CD4-positive, CD25-positive, alpha-beta regulatory T cell (primary cell): ENCODE results near the gene ACBD3. TPM values are rescaled to one million over a fixed set of nuclear protein-coding genes. Genes with fewer than 3 reads are reported as not detected.

Source experiments
- ATAC-seq, 2 donors: fragments of 150-1000 bp; cut with Tn5 transposase; one replicate each; pipeline ENCODE4 v1.10.0; 2021; ENCODE audit warnings: low read depth in 2 of 2, moderate number of reproducible peaks in 2 of 2, moderate library complexity in 1 of 2
- DNase-seq, 3 donors: peaks; one replicate each; pipeline versions ENCODE4 v3.0.0 to v3.0.0-alpha.2; 2012 to 2022; ENCODE audit warnings: mixed read lengths in 1 of 3
- H3K27ac ChIP-seq: one replicate; pipeline ENCODE4 v1.7.0; 2013; ENCODE audit warnings: mild to moderate bottlenecking, low read length; ENCODE audit not compliant: insufficient read depth, poor library complexity, severe bottlenecking
- H3K27me3 ChIP-seq: one replicate; pipeline ENCODE4 v1.7.0; 2013; ENCODE audit warnings: low read length; ENCODE audit not compliant: control insufficient read depth, insufficient read depth
- H3K36me3 ChIP-seq: one replicate; pipeline ENCODE4 v1.7.0; 2013; ENCODE audit warnings: mild to moderate bottlenecking, low read length, moderate library complexity; ENCODE audit not compliant: control insufficient read depth, insufficient read depth
- H3K4me1 ChIP-seq: 2 replicates; pipeline ENCODE4 v1.7.0; 2013; ENCODE audit warnings: mild to moderate bottlenecking, low read length; ENCODE audit not compliant: insufficient read depth, control insufficient read depth, poor library complexity, severe bottlenecking
- H3K4me3 ChIP-seq: one replicate; pipeline ENCODE4 v1.7.0; 2013; ENCODE audit warnings: low read depth, mild to moderate bottlenecking, low read length, moderate library complexity
- H3K9me3 ChIP-seq, 2 experiments: 1 replicate in 1 of 2; 2 replicates in 1 of 2; pipeline ENCODE4 v1.7.0; 2013; ENCODE audit warnings: low read length in 2 of 2, mild to moderate bottlenecking in 1 of 2, moderate library complexity in 1 of 2; ENCODE audit not compliant: control insufficient read depth in 2 of 2
- H3K27ac Mint-ChIP-seq, 3 donors: one replicate each; pipeline ENCODE4 v1.8.0; 2020 to 2022; ENCODE audit warnings: mild to moderate bottlenecking in 3 of 3, mixed read lengths in 3 of 3, moderate library complexity in 2 of 3
- H3K27me3 Mint-ChIP-seq: one replicate; pipeline ENCODE4 v1.8.0; 2022; ENCODE audit warnings: mild to moderate bottlenecking, mixed read lengths
- H3K36me3 Mint-ChIP-seq: one replicate; pipeline ENCODE4 v1.8.0; 2020; ENCODE audit warnings: mixed read lengths
- H3K4me1 Mint-ChIP-seq, 4 donors: one replicate each; pipeline ENCODE4 v1.8.0; 2020 to 2022; ENCODE audit warnings: mixed read lengths in 4 of 4, mild to moderate bottlenecking in 1 of 4
- H3K4me3 Mint-ChIP-seq, 4 donors: one replicate each; pipeline ENCODE4 v1.8.0; 2020 to 2022; ENCODE audit warnings: mild to moderate bottlenecking in 4 of 4, mixed read lengths in 4 of 4, moderate library complexity in 3 of 4
- H3K9me3 Mint-ChIP-seq, 7 donors: one replicate each; pipeline ENCODE4 v1.8.0; 2020 to 2022; ENCODE audit warnings: mixed read lengths in 7 of 7, mild to moderate bottlenecking in 3 of 7, moderate library complexity in 2 of 7
- polyA plus RNA-seq, 4 donors: library from polyadenylated mRNA; unstranded; fragments of 300-500 nt; fragmentation: Illumina TruSeq; gene quantifications; one replicate each; pipeline ENCODE4 v1.2.3, GENCODE V29; 2021
- total RNA-seq: library from RNA; stranded (reverse); gene quantifications from one replicate; pipeline ENCODE4 v1.2.3, GENCODE V29; 2022

The ACBD3 gene
- total and polyA plus RNA-seq, 5 donors from 2014 or later: 14.7 to 29.6 (median 20.0) TPM

- no peak overlapping the region for H3K27ac Mint-ChIP-seq
- no peaks in the 10 kb centered on the region for H3K4me1 ChIP-seq
- H3K36me3 ChIP-seq: peaks cover 74% of the 10 kb centered on the region
- DNase-seq (no peak), ATAC-seq (no peak)
- no peak overlapping the region for H3K27ac ChIP-seq
- H3K4me3 ChIP-seq: no peak overlapping the region
- H3K4me1 Mint-ChIP-seq: peaks cover 0 to 15% (median 4%) of the 10 kb centered on the region in 4 donors
- peaks cover 44% of the 10 kb centered on the region for H3K36me3 Mint-ChIP-seq
- no peaks in the 10 kb centered on the region for H3K27me3 ChIP-seq
- H3K4me3 Mint-ChIP-seq: no peak overlapping the region
- no peaks in the 10 kb centered on the region for H3K27me3 Mint-ChIP-seq
- H3K9me3 ChIP-seq: no peaks in the 10 kb centered on the region
- no peaks in the 10 kb centered on the region for H3K9me3 Mint-ChIP-seq
Observed at GRCh38 chr1:226149806-226150205, 36.7 kb downstream of the ACBD3 start.

GRCh38 chr1:226148121-226148648 is 38.4 kb downstream of the ACBD3 start:
- no peaks in the 10 kb centered on the region for H3K9me3 ChIP-seq
- Mint-ChIP-seq H3K27ac (no peak overlapping the region), H3K4me3 (no peak overlapping the region), H3K36me3 (peaks cover 38% of the 10 kb centered on the region), H3K4me1 (peaks cover 0 to 6% (median 2%) of the 10 kb centered on the region in 4 donors), H3K27me3 (no peaks in the 10 kb centered on the region), H3K9me3 (no peaks in the 10 kb centered on the region)
- H3K27ac ChIP-seq: no peak overlapping the region
- no peak overlapping the region for H3K4me3 ChIP-seq
- ATAC-seq (no peak), DNase-seq (no peak)
- peaks cover 66% of the 10 kb centered on the region for H3K36me3 ChIP-seq
- no peaks in the 10 kb centered on the region for H3K4me1 ChIP-seq
- H3K27me3 ChIP-seq: no peaks in the 10 kb centered on the region

GRCh38 chr1:226144045-226144444 is 42.5 kb downstream of the ACBD3 start:
- no peak overlapping the region for H3K27ac Mint-ChIP-seq
- ATAC-seq: no peak
- H3K9me3 ChIP-seq: no peaks in the 10 kb centered on the region

GRCh38 chr1:226135709-226136108 is 50.8 kb downstream of the ACBD3 start:
- Mint-ChIP-seq H3K4me1 (peaks cover 0 to 3% (median 1%) of the 10 kb centered on the region in 4 donors), H3K36me3 (no peaks in the 10 kb centered on the region), H3K27ac (no peak overlapping the region), H3K4me3 (no peak overlapping the region), H3K27me3 (no peaks in the 10 kb centered on the region), H3K9me3 (peaks cover 0 to 2% (median 0%) of the 10 kb centered on the region in 7 donors)
- DNase-seq (no peak), ATAC-seq (no peak)
- no peaks in the 10 kb centered on the region for H3K9me3 ChIP-seq
- no peak overlapping the region for H3K27ac ChIP-seq
- no peak overlapping the region for H3K4me3 ChIP-seq
- H3K4me1 ChIP-seq: no peaks in the 10 kb centered on the region
- no peaks in the 10 kb centered on the region for H3K27me3 ChIP-seq
- no peaks in the 10 kb centered on the region for H3K36me3 ChIP-seq

More at GRCh38 chr1:226144045-226144444, 42.5 kb downstream of the ACBD3 start:
- H3K4me3 Mint-ChIP-seq: no peak overlapping the region
- no peaks in the 10 kb centered on the region for H3K27me3 Mint-ChIP-seq
- H3K9me3 Mint-ChIP-seq: no peaks in the 10 kb centered on the region
- Histone ChIP-seq H3K27me3 (no peaks in the 10 kb centered on the region), H3K4me1 (no peaks in the 10 kb centered on the region), H3K27ac (no peak overlapping the region), H3K4me3 (no peak overlapping the region), H3K36me3 (peaks cover 40% of the 10 kb centered on the region)
- H3K36me3 Mint-ChIP-seq: peaks cover 26% of the 10 kb centered on the region
- no peak for DNase-seq
- H3K4me1 Mint-ChIP-seq: peaks cover 0 to 5% (median 3%) of the 10 kb centered on the region in 4 donors

GRCh38 chr1:226135059-226135651 is 51.4 kb downstream of the ACBD3 start:
- H3K4me1 ChIP-seq: no peaks in the 10 kb centered on the region
- Mint-ChIP-seq H3K4me1 (peaks cover 0 to 7% (median 2%) of the 10 kb centered on the region in 4 donors), H3K9me3 (peaks cover 0 to 2% (median 0%) of the 10 kb centered on the region in 7 donors), H3K27ac (peak overlapping the region in 1 of 3 donors; percentile 89), H3K36me3 (no peaks in the 10 kb centered on the region), H3K27me3 (no peaks in the 10 kb centered on the region), H3K4me3 (peak overlapping the region in 1 of 4 donors; percentile 9)
- H3K36me3 ChIP-seq: no peaks in the 10 kb centered on the region
- ATAC-seq: no peak
- DNase-seq: no peak
- H3K27me3 ChIP-seq: no peaks in the 10 kb centered on the region
- H3K9me3 ChIP-seq: no peaks in the 10 kb centered on the region
- H3K4me3 ChIP-seq: no peak overlapping the region
- no peak overlapping the region for H3K27ac ChIP-seq

- Mint-ChIP-seq H3K27me3 (no peaks in the 10 kb centered on the region), H3K9me3 (peaks cover 0 to 2% (median 0%) of the 10 kb centered on the region in 7 donors), H3K36me3 (no peaks in the 10 kb centered on the region), H3K27ac (peak overlapping the region in 1 of 3 donors; percentile 89), H3K4me1 (peaks cover 0 to 7% (median 2%) of the 10 kb centered on the region in 4 donors), H3K4me3 (no peak overlapping the region)
- Histone ChIP-seq H3K27ac (no peak overlapping the region), H3K9me3 (no peaks in the 10 kb centered on the region), H3K4me3 (no peak overlapping the region), H3K4me1 (no peaks in the 10 kb centered on the region), H3K27me3 (no peaks in the 10 kb centered on the region), H3K36me3 (no peaks in the 10 kb centered on the region)
- ATAC-seq (no peak), DNase-seq (no peak)
Observed at GRCh38 chr1:226134170-226135058, 52.1 kb downstream of the ACBD3 start.

- no peak overlapping the region for H3K27ac ChIP-seq
- H3K4me1 ChIP-seq: no peaks in the 10 kb centered on the region
- no peaks in the 10 kb centered on the region for H3K27me3 ChIP-seq
- no peak overlapping the region for H3K4me3 ChIP-seq
- no peaks in the 10 kb centered on the region for H3K36me3 ChIP-seq
- Mint-ChIP-seq H3K4me1 (peaks cover 0 to 10% (median 3%) of the 10 kb centered on the region in 4 donors), H3K4me3 (no peak overlapping the region), H3K27ac (peak overlapping the region in 1 of 3 donors; percentile 40), H3K36me3 (no peaks in the 10 kb centered on the region), H3K9me3 (peaks cover 0 to 2% (median 0%) of the 10 kb centered on the region in 7 donors), H3K27me3 (no peaks in the 10 kb centered on the region)
- DNase-seq (no peak), ATAC-seq (no peak)
- no peaks in the 10 kb centered on the region for H3K9me3 ChIP-seq
Observed at GRCh38 chr1:226133504-226134123, 52.9 kb downstream of the ACBD3 start.
